HepG2 (cell line): ENCODE measurements around the gene TCF7L2. TPM values are rescaled to one million over a fixed set of nuclear protein-coding genes. Genes with fewer than 3 reads are reported as not detected.

ENCODE experiments used
- CEBPZ ChIP-seq: IDR thresholded peaks from 2 replicates; pipeline ENCODE4 v1.6.1; 2012; ENCODE audit warnings: low read length, improper control_type of control experiment
- FOSL2 ChIP-seq: sonication (generic); formaldehyde crosslinking; IDR thresholded peaks from 2 replicates; pipeline ENCODE4 v1.4.0; 2020; ENCODE audit warnings: missing genetic modification reagents
- HOMEZ ChIP-seq: IDR thresholded peaks from 2 replicates; pipeline ENCODE4 v1.6.1; 2016; ENCODE audit warnings: low read depth
- IKZF4 ChIP-seq: sonication (generic); formaldehyde crosslinking; IDR thresholded peaks from 2 replicates; pipeline ENCODE4 v1.5.1; 2020; ENCODE audit warnings: borderline replicate concordance, mild to moderate bottlenecking, low read depth, missing genetic modification reagents; ENCODE audit errors: not compliant biosample characterization
- LCORL ChIP-seq, 2 experiments: fragments of 450-650 bp in 1 of 2; sonication (generic) in 1 of 2; formaldehyde crosslinking in 1 of 2; IDR thresholded peaks; 2 replicates each; pipeline versions ENCODE4 v1.5.0 to v1.6.1; 2017 to 2020; ENCODE audit warnings: antibody characterized with exemption in 1 of 2, missing genetic modification reagents in 1 of 2
- MAFF ChIP-seq: IDR thresholded peaks from 2 replicates; pipeline ENCODE4 v1.6.1; 2011; ENCODE audit warnings: low read depth, low read length, improper control_type of control experiment
- MTF1 ChIP-seq: sonication (generic); formaldehyde crosslinking; IDR thresholded peaks from 2 replicates; pipeline ENCODE4 v1.5.0; 2020; ENCODE audit warnings: missing genetic modification reagents
- MXD4 ChIP-seq: IDR thresholded peaks from 2 replicates; pipeline ENCODE4 v1.6.1; 2016; ENCODE audit warnings: mild to moderate bottlenecking, missing biosample characterization, missing genetic modification reagents
- RBFOX2 ChIP-seq: fragments of 200-400 bp; formaldehyde crosslinking; IDR thresholded peaks from 2 replicates; pipeline ENCODE4 v1.6.1; 2017; ENCODE audit warnings: low read depth, mild to moderate bottlenecking, low read length
- REXO4 ChIP-seq: sonication (generic); formaldehyde crosslinking; IDR thresholded peaks from 2 replicates; pipeline ENCODE4 v1.8.0; 2022; ENCODE audit warnings: missing genetic modification reagents, mild to moderate bottlenecking, borderline replicate concordance
- SKI ChIP-seq: fragments of 450-650 bp; IDR thresholded peaks from one replicate; pipeline ENCODE4 v1.6.1; 2018; ENCODE audit warnings: mild to moderate bottlenecking; ENCODE audit not compliant: partially characterized antibody
- ZGPAT ChIP-seq: IDR thresholded peaks from 2 replicates; pipeline ENCODE4 v1.6.1; 2016; ENCODE audit warnings: mild to moderate bottlenecking
- ZNF124 ChIP-seq: sonication (generic); formaldehyde crosslinking; IDR thresholded peaks from 2 replicates; pipeline ENCODE4 v1.4.0; 2020; ENCODE audit warnings: missing genetic modification reagents
- ZNF235 ChIP-seq: sonication (generic); formaldehyde crosslinking; IDR thresholded peaks from 2 replicates; pipeline ENCODE4 v1.8.1; 2023; ENCODE audit warnings: mild to moderate bottlenecking, missing genetic modification reagents, borderline replicate concordance
- ZNF24 ChIP-seq: fragments of 450-650 bp; IDR thresholded peaks from 2 replicates; pipeline ENCODE4 v1.6.1; 2017; ENCODE audit warnings: antibody characterized with exemption, mild to moderate bottlenecking
- ZNF317 ChIP-seq: sonication (generic); formaldehyde crosslinking; IDR thresholded peaks from 2 replicates; pipeline ENCODE4 v1.5.0; 2020; ENCODE audit warnings: mild to moderate bottlenecking, missing genetic modification reagents
- ZNF670 ChIP-seq: sonication (generic); formaldehyde crosslinking; IDR thresholded peaks from 2 replicates; pipeline ENCODE4 v1.8.0; 2022; ENCODE audit warnings: mild to moderate bottlenecking, missing genetic modification reagents, borderline replicate concordance
- ZNF784 ChIP-seq: sonication (generic); formaldehyde crosslinking; IDR thresholded peaks from 2 replicates; pipeline ENCODE4 v1.5.1; 2020; ENCODE audit warnings: missing genetic modification reagents, mild to moderate bottlenecking, borderline replicate concordance
- ZNF800 ChIP-seq: sonication (generic); formaldehyde crosslinking; IDR thresholded peaks from 2 replicates; pipeline ENCODE4 v1.4.0; 2020; ENCODE audit warnings: missing genetic modification reagents
- polyA plus RNA-seq, 8 experiments: library from polyadenylated mRNA; depleted of rRNA in 3 of 8; stranded (reverse) in 7 of 8; unstranded in 1 of 8; fragments of >200 nt; fragmentation: Illumina TruSeq in 4 of 8; extraction: Trizol in 4 of 8; gene quantifications; 2 replicates each; pipeline versions ENCODE4 v1.2.1 to v1.2.3, GENCODE V29; 2011 to 2016; ENCODE audit warnings: low read depth in 4 of 8, missing spikeins in 1 of 8, mixed read lengths in 1 of 8; ENCODE audit not compliant: insufficient read depth in 1 of 8
- total RNA-seq, 5 experiments: library from RNA; depleted of rRNA; stranded (reverse); fragments of >200 nt; fragmentation: Illumina TruSeq; extraction: Trizol; gene quantifications; 2 replicates each; pipeline ENCODE4 v1.2.3, GENCODE V29; 2016; ENCODE audit warnings: low read depth in 1 of 5

Gene TCF7L2
- total and polyA plus RNA-seq, 2 of the 13 experiments (the other 11 are each of a cell fraction or from before 2014, with no cell fraction given): 3.9 to 13.7 TPM

- TF ChIP-seq ZGPAT (CRISPR knock-in tag) (0 out of 2 replicates have a peak, but pooled peaks have one; percentile 39), FOSL2 (CRISPR knock-in tag) (peak; percentile 40; the same call in 1 of the 2 replicates), MTF1 (CRISPR knock-in tag) (no peak), RBFOX2 (no peak), ZNF24 (no peak), ZNF124 (no peak; the same call in 1 of the 2 replicates), ZNF235 (no peak), ZNF800 (CRISPR knock-in tag) (no peak), HOMEZ (CRISPR knock-in tag) (no peak), CEBPZ (no peak), MAFF (no peak), MXD4 (CRISPR knock-in tag) (no peak; the same call in 1 of the 2 replicates), ZNF670 (CRISPR knock-in tag) (no peak), REXO4 (CRISPR knock-in tag) (no peak), IKZF4 (CRISPR knock-in tag) (no peak), ZNF784 (0 out of 2 replicates have a peak, but pooled peaks have one; percentile 37), SKI (peak; percentile 54), LCORL (IDR thresholded peaks at IDR 0.05) (peak; percentile 74; the same call in 1 of the 2 replicates), LCORL (CRISPR knock-in tag; IDR thresholded peaks at IDR 0.05) (peak; percentile 86), ZNF317 (CRISPR knock-in tag) (0 out of 2 replicates have a peak, but pooled peaks have one; percentile 15)
These were observed 69.8 kb downstream of the TCF7L2 start (continued) for GRCh38 chr10:113019692-113020474.
